HL-60/S4 (cell line): ENCODE results near the gene ZNF451.

Experiments used
- in situ Hi-C: fragments of 300-500 bp; cut with MboI; formaldehyde crosslinking; loops from 2 replicates; pipeline ENCODE4 v1.14.3; 2022; ENCODE audit warnings: low sequenced_read_pairs

The ZNF451 gene

GRCh38 chr6:57147401-57147800 lies 57.4 kb downstream of the ZNF451 start:
- in situ Hi-C loops, result no loop called here

- in situ Hi-C loops, result no loop called here
Observed at GRCh38 chr6:57147955-57148858, 58.2 kb downstream of the ZNF451 start.

DNA sequence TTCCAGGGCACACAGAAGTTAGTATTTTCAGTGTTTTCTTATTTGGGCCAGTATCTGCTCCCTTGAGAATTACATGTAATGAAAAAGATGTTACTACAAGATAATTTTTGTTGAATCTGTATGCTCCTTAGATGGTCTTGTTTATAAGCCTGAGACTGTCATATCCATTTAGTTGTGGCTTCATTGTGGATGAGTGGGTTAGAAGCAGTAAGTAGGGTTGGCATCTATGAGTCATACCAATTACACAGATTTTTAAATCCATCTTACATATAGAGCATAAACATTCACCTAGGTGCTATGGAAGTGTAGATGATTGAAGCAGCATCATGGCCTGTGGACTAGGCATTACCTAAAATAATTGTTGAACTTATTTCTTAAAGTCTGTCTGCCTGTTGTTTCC lies 68.7 kb downstream of the ZNF451 start:
- in situ Hi-C loops, result no loop called here

DNA sequence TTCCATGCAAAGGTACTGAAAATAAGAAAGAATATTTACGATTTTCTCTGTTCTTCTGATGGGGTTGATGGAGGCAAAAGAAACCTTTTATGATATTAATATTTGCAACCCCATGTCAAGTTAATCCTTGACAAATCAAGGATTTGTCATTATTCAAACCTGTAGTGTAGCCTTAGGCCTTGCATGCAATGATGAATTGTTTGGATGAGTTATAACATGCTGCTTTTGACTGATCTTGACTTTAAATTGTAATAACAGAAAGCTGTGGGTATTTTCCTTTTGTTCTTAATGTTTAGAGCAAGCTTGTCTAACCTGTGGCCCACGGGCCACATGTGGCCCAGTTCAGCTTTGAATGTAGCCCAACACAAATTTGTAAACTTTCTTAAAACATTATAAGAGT lies 69.1 kb downstream of the ZNF451 start:
- in situ Hi-C loops, result no loop called here

- in situ Hi-C loops, result no loop called here
Observed at GRCh38 chr6:57162028-57162427, 72.0 kb downstream of the ZNF451 start.

- in situ Hi-C loops, result no loop called here
Observed at GRCh38 chr6:57162516-57162915, 72.5 kb downstream of the ZNF451 start.

DNA sequence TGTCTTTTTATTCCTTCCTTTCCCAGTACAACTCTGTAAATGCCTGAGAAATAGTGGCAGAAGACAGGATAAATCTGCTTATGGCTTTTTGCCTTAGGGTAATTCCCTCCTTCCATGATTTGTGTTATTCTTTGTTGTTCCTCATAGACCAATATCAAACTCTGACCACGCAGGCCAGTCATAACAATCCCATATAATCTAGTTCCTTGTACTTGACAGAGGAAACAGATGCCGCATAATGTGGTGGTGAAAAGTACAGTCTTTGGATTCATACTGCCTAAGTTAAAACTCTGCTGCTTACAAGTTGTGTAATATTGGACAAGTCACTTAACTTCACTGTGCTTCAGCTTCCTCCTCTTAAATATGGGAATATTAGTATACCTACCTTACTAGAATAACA lies 74.0 kb downstream of the ZNF451 start:
- in situ Hi-C loops, result no loop called here

- in situ Hi-C loops, result no loop called here
Observed at GRCh38 chr6:57165080-57165479, 75.1 kb downstream of the ZNF451 start.

DNA sequence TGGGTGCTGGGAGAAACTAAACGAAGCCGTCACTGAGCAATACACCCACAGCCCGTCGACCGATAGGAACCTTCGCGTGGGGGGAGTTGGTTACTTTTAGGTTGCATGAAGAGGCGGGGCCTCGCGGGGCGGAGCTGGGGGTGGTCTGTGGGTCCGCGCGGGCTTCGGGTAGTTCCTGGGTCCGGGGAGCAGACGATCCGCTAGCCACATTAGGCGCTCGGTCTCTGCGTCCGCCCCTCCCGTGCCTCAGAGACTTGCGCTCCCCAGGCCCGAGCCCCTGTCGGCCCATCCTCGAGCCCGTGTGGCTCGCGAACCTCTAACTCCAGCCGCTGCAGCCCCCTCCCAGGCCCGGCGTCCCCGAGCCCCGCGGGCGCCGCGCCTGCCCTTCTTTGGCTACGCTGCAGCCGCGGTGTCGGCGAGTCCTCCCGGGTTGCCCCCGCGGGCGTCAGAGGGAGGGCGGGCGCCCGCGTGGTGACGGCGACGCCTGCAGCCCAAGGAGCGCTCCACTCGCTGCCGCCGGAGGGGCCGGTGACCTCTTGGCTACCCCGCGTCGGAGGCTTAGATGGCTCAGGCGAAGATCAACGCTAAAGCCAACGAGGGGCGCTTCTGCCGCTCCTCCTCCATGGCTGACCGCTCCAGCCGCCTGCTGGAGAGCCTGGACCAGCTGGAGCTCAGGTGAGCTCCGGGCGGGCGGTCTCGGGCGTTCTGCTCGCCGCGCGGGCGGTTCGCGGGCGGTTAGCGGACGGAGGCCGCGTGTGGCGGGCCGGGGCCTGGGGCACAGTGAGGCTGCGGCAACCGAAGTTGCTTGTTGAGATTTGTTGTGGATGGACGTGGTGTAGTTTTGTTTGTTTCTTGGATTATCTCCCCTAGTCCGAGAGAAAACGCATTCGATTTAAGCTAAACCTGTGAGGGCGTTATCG lies 82.4 kb downstream of the ZNF451 start, which contains the start of gene BAG2:
TSS of gene BAG2 (plus strand) at position 191 of the 920 bp plus-strand sequence. CDS start at position 563, 372 bp downstream.
- in situ Hi-C loops, result no loop called here

DNA sequence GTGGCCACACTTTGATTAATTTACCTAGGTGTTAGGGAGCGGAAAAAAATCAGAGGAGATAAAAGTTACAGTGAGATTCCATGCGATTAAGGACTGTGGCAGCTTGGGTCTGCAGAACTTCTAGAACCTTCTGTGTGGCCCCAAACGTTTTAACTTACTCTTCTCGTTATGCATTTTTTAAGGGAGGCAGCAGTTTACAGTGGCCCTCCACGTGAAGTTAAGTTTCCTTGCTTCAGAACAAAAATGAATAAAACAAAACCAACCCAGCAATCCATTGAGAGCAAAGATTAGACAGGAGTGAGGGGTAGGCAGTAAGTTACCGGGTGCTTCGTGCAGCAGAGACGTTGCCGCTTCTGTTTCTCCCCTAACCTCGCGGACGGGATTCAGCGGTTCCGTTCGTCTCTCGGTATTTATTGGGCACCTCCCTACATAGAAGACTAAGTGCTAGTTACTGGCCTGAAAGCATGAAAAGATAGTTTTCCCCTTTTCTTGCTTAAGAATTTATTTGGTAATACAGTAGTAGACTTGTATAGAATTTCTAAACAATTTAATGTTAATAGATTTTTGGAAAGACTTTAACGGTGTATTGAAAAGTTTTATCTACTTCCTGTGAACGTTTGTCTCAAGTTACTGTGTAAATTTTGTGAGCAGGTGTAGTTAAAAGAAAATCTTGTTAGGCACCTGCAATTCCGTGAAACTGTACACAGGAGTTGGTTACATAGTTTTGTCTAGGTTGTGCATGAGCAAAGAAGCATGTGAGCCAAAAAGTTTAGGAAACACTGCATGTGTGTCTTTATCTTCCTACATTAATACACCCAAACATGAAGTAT lies 83.3 kb downstream of the ZNF451 start:
- in situ Hi-C loops, result no loop called here

GRCh38 chr6:57173886-57174510 lies 84.0 kb downstream of the ZNF451 start:
- in situ Hi-C loops, result no loop called here

GRCh38 chr6:57174511-57174907 lies 84.5 kb downstream of the ZNF451 start:
- in situ Hi-C loops, result no loop called here

DNA sequence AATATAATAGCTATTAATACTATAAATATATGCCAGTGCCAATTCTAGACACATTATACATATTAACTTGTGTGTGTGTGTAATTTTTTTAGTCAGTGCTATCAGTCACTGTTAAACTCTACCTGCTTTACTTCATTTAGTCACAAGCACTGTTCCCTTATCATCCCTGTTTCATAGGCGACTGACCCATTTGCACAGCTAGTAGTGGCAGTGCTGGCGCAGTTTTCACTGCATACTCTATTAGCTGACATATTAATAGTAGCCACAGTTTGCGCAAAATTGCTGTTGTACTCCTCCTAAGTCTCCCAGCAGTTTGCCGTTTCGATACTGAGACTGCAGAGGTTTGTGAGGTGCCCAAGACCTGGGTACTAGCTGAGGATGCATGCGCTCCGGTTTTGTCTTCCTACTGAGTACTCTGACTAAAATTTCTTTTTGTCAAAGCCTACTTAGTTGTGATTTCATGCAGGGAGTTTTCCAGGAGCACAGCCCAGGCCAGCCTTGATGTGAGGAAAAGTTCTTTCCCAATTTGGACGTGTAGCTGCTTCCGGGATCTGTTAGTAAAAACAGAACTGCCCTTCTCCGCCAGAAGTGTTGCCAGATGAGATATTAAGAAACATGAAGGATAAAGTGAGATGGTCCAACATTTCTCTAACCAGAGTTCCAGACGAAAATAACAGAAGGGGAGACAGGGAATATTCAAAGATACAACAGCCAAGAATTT lies 87.7 kb downstream of the ZNF451 start:
- in situ Hi-C loops, result no loop called here

DNA sequence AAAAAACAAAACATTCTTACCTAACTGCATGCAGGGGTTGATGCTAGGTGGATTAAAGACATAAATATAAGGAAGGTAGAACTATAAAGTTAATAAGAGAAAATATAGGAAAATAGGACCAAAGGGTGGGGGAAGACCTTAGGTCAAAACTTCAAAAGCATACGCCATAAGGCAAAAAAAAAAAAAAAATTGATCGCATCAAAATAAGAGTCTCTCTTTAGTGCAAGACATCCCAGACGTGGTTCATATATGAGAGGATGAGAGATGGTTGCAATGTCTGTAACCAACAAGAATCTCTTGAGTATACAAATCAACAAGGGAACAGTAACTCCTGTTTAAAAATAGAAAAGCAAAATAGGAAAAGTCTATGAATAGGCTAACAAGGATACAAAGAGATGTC lies 90.6 kb downstream of the ZNF451 start:
- in situ Hi-C loops, result no loop called here

GRCh38 chr6:57182017-57182432 lies 92.0 kb downstream of the ZNF451 start:
- in situ Hi-C loops, result no loop called here

GRCh38 chr6:57183336-57183735 lies 93.3 kb downstream of the ZNF451 start:
- in situ Hi-C loops, result no loop called here

DNA sequence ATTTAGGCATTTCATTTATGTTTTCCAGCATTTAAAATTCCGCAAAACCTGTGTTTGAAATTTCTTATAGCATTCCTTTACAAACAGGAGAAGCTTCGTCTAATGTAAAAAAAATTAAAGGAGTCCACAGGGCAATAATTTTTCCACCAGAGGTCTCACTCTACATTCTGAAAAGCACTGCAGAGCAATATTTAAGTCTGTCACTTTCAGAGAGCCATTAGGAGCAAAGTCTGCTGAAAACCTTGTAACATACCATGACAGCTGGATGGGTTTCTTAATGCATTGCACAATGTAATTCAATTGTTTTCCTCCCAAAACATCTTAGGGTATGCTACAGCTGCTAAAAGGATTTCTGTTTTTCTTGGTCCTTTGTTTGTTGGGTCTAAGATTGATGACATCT lies 100.2 kb downstream of the ZNF451 start:
- in situ Hi-C loops, result no loop called here

DNA sequence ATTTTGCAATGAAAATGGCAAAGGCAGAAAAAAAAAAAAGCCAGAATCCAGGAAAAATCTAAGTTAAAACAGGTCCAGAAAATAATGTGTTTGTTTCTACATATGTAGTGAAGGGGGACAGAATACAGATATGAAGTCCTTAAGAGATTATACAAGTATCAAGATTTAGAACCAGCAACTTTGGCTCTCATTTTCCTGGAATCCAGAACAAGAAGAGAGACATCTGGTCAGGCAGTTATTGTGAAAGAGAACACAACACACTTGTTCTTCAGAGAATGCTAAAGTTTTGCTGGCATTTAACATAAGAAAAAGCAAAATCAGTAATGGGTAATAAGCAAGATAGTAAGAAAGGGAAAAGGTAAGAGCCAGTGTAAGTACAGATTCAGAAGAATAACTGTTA lies 103.2 kb downstream of the ZNF451 start:
- in situ Hi-C loops, result no loop called here

DNA sequence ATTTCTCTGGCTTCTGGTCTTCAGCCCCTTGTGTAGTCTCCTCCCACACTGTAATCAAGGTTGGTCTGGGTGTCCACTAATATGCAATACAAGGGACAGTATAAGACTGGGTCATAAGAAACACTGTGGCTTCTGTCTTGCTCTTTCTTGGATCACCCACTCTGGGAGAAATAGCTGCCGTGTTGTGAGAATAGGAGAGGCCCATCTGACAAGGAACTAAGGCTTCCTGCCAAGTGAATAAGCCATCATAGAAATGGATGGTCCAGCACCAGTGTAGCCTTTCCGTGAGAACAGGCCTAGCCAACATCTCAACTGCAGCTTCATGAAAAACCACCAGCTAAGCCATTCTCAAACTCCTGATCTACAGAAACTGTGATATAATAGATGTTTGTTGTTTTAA lies 105.5 kb downstream of the ZNF451 start:
- in situ Hi-C loops, result no loop called here
